Panc1 (cell line): Measurements from ENCODE around the gene GPATCH11. TPM values are rescaled to one million over a fixed set of nuclear protein-coding genes. Genes with fewer than 3 reads are reported as not detected.

Experiments used
- ATAC-seq: fragments of 200-7000 bp; cut with Tn5 transposase; 2 replicates; pipeline ENCODE4 v1.9.1; 2020; ENCODE audit warnings: mild to moderate bottlenecking, moderate library complexity
- BruUV-seq: library from RNA; stranded (reverse); fragments of 400-500 nt; replicated peaks from 2 replicates; lab custom pipeline; 2021; lab: Mats Ljungman, UMichigan
- CTCF ChIA-PET: fragments of 300-600 bp; sonication (Branson Sonifier 250); formaldehyde crosslinking; loops from one replicate; lab custom pipeline; 2022; ENCODE audit warnings: antibody characterized with exemption; lab: Charles Lee
- POLR2A ChIA-PET: fragments of 300-600 bp; sonication (Branson Sonifier 250); formaldehyde crosslinking; loops from one replicate; lab custom pipeline; 2022; ENCODE audit warnings: antibody characterized with exemption; lab: Charles Lee
- DNase-seq: peaks from one replicate; pipeline ENCODE4 v3.0.0-alpha.2; 2010; ENCODE audit warnings: low read depth, low spot score
- H3K27ac ChIP-seq: 2 replicates; pipeline ENCODE4 v1.5.1; 2011; ENCODE audit warnings: mild to moderate bottlenecking, low read length, inconsistent platforms
- H3K27me3 ChIP-seq: fragments of 200-500 bp; sonication (Bioruptor generic); 2 replicates; pipeline ENCODE4 v1.6.0; 2014; ENCODE audit warnings: low read length, inconsistent platforms; ENCODE audit not compliant: control insufficient read depth, insufficient read depth
- H3K36me3 ChIP-seq: fragments of 200-500 bp; sonication (Bioruptor generic); 2 replicates; pipeline ENCODE4 v1.5.1; 2014; ENCODE audit warnings: inconsistent platforms, mild to moderate bottlenecking, low read length, moderate library complexity; ENCODE audit not compliant: control insufficient read depth, insufficient read depth
- H3K4me1 ChIP-seq: 2 replicates; pipeline ENCODE4 v1.5.1; 2011; ENCODE audit warnings: inconsistent platforms, mild to moderate bottlenecking, low read length, moderate library complexity; ENCODE audit not compliant: control insufficient read depth, insufficient read depth
- H3K4me3 ChIP-seq, 2 experiments: 2 replicates each; pipeline ENCODE4 v1.5.1; 2011 to 2012; ENCODE audit warnings: low read depth in 2 of 2, low read length in 2 of 2, mild to moderate bottlenecking in 2 of 2, inconsistent platforms in 1 of 2, moderate library complexity in 1 of 2
- H3K9me3 ChIP-seq: fragments of 200-500 bp; sonication (Bioruptor generic); 2 replicates; pipeline ENCODE4 v1.5.1; 2014; ENCODE audit warnings: low read depth, mild to moderate bottlenecking, inconsistent platforms, low read length, moderate library complexity; ENCODE audit not compliant: control insufficient read depth, insufficient read depth
- POLR2AphosphoS5 ChIP-seq: IDR thresholded peaks from 2 replicates; pipeline ENCODE4 v1.6.1; 2012; ENCODE audit warnings: mild to moderate bottlenecking, low read depth, low read length, moderate library complexity
- REST ChIP-seq, 2 experiments: IDR thresholded peaks; 2 replicates each; pipeline ENCODE4 v1.6.1; 2011 to 2012; ENCODE audit warnings: low read depth in 2 of 2, control low read depth in 1 of 2, low read length in 1 of 2, mild to moderate bottlenecking in 1 of 2, moderate library complexity in 1 of 2; ENCODE audit not compliant: insufficient read depth in 1 of 2
- SIN3A ChIP-seq: IDR thresholded peaks from 2 replicates; pipeline ENCODE4 v1.6.1; 2012; ENCODE audit warnings: low read depth, mild to moderate bottlenecking, low read length, moderate library complexity, borderline replicate concordance; ENCODE audit not compliant: insufficient read depth
- TCF7L2 ChIP-seq: IDR thresholded peaks from 2 replicates; pipeline ENCODE4 v1.6.1; 2011; ENCODE audit warnings: mild to moderate bottlenecking, low read depth, low read length, inconsistent platforms
- in situ Hi-C: cut with HindIII; loops from 2 replicates; pipeline ENCODE4 v1.10.0; 2016; ENCODE audit warnings: low sequenced_read_pairs, low pct_unique_long_range_greater_than_20kb
- intact Hi-C: fragments of 100-400 bp; cut with micrococcal nuclease; formaldehyde crosslinking; loops from one replicate; pipeline ENCODE4 v1.10.0; 2022; ENCODE audit not compliant: unreplicated experiment
- total RNA-seq: library from RNA; stranded (reverse); gene quantifications from one replicate; pipeline ENCODE4 v1.2.1, GENCODE V29; 2021; ENCODE audit not compliant: unreplicated experiment
- TF ChIP-seq, protein P1 (sequence below): fragments of 450-650 bp; IDR thresholded peaks from 2 replicates; pipeline ENCODE4 v1.5.1; 2017; ENCODE audit warnings: mild to moderate bottlenecking

The GPATCH11 gene
- total RNA-seq, 1 experiment from 2014 or later = 7.1 TPM

DNA sequence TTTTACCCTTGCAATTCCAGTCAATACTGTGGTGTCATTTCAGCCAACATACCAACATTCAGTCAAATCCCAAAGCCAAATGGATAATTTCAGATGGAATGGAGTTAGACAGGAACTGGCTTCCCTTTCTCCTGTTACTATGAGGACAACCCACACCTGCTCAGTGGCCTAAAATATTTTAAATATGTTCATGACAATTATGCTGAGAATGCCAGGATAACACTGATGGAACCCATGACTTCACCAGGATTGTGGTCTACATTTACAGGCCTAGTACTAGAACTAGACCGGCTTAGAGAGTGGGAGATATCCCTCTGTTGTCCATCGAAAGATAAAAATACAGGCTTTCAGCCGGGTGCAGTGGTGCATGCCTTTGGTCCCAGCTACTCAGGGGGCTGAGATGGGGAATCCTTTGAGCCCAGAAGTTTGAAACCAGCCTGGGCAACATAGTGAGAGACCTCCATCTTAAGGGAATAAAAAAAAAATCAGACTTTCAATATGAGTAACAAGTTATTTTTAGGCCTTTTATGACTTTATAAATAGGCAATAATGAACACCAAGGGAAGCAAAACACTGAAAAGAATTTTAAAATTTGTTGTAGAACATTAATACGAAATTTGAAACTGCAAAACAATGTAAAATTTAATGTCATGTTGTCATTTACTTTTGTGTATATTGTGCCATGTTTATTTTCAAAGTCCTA, 14.2 kb downstream of the GPATCH11 start:
- POLR2A ChIA-PET = no interaction called here
- no peak for TF ChIP-seq REST (IDR thresholded peaks at IDR 0.05; ENCODE audit: insufficient read depth in 1 of 2, low read depth in 2 of 2, low read length in 1 of 2)
- no peak for TF ChIP-seq POLR2AphosphoS5
- no peak for TF ChIP-seq SIN3A
- TF ChIP-seq TCF7L2 = no peak
- TF ChIP-seq, protein P1, sequence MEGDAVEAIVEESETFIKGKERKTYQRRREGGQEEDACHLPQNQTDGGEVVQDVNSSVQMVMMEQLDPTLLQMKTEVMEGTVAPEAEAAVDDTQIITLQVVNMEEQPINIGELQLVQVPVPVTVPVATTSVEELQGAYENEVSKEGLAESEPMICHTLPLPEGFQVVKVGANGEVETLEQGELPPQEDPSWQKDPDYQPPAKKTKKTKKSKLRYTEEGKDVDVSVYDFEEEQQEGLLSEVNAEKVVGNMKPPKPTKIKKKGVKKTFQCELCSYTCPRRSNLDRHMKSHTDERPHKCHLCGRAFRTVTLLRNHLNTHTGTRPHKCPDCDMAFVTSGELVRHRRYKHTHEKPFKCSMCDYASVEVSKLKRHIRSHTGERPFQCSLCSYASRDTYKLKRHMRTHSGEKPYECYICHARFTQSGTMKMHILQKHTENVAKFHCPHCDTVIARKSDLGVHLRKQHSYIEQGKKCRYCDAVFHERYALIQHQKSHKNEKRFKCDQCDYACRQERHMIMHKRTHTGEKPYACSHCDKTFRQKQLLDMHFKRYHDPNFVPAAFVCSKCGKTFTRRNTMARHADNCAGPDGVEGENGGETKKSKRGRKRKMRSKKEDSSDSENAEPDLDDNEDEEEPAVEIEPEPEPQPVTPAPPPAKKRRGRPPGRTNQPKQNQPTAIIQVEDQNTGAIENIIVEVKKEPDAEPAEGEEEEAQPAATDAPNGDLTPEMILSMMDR = no peak
- in situ Hi-C loops (no loop called here), intact Hi-C loops (no loop called here)
- no peaks in the 10 kb centered on the region for H3K9me3 ChIP-seq
- H3K4me3 ChIP-seq = no peak overlapping the region
- DNase-seq = no peak
- CTCF ChIA-PET = no interaction called here
- no peak for ATAC-seq
- no peaks in the 10 kb centered on the region for H3K27me3 ChIP-seq
- no TSS peak for BruUV-seq
- H3K27ac ChIP-seq = no peak overlapping the region
- H3K4me1 ChIP-seq = peaks cover 3% of the 10 kb centered on the region
- H3K36me3 ChIP-seq = peaks cover 9% of the 10 kb centered on the region

- intact Hi-C loops (no loop called here), in situ Hi-C loops (no loop called here)
- ChIA-PET CTCF (no interaction called here), POLR2A (no interaction called here)
- TF ChIP-seq, protein P1 = no peak
- no peak for TF ChIP-seq REST (IDR thresholded peaks at IDR 0.05; ENCODE audit: insufficient read depth in 1 of 2, low read depth in 2 of 2, low read length in 1 of 2)
- TF ChIP-seq POLR2AphosphoS5 = no peak
- Histone ChIP-seq H3K4me3 (no peak overlapping the region), H3K9me3 (no peaks in the 10 kb centered on the region), H3K27me3 (no peaks in the 10 kb centered on the region), H3K4me1 (peaks cover 17% of the 10 kb centered on the region), H3K27ac (no peak overlapping the region), H3K36me3 (peaks cover 9% of the 10 kb centered on the region; the same call in 1 of the 2 replicates)
- no peak for DNase-seq
- no TSS peak for BruUV-seq
- ATAC-seq = no peak
Observed at GRCh38 chr2:37100054-37100453, 15.7 kb downstream of the GPATCH11 start.
